Measurements from ENCODE around the gene DYNC2I2. TPM values are rescaled to one million over a fixed set of nuclear protein-coding genes. Genes with fewer than 3 reads are reported as not detected.

Gene DYNC2I2
- total RNA-seq, 4 donors from 2014 or later, result 39.7 to 65.9 (median 54.4) TPM

DNA sequence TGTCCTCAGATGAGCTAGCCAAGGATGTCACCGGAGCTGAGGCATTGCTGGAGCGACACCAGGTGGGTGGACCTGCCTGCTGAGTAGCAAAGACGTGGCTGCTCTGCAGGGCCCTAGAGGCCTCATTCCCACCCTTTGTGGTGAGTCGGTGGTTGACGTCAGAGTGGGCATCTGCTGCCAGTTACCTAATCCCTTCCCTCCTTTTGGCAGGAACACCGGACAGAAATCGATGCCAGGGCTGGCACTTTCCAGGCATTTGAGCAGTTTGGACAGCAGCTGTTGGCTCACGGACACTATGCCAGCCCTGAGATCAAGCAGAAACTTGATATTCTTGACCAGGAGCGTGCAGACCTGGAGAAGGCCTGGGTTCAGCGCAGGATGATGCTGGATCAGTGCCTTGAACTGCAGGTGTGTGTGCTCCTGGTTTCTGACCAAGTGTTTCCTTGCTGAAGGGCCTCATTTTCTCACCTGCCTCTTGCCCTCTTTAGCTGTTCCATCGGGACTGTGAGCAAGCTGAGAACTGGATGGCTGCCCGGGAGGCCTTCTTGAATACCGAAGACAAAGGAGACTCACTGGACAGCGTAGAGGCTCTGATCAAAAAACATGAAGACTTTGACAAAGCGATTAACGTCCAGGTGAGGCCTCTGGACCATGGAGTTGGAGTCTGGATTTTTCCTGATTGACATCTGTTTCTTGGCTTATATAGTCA is 48.9 kb downstream of the DYNC2I2 start:
- no peak for TF ChIP-seq POLR2A (IDR thresholded peaks at IDR 0.05)
- TF ChIP-seq, protein P1, sequence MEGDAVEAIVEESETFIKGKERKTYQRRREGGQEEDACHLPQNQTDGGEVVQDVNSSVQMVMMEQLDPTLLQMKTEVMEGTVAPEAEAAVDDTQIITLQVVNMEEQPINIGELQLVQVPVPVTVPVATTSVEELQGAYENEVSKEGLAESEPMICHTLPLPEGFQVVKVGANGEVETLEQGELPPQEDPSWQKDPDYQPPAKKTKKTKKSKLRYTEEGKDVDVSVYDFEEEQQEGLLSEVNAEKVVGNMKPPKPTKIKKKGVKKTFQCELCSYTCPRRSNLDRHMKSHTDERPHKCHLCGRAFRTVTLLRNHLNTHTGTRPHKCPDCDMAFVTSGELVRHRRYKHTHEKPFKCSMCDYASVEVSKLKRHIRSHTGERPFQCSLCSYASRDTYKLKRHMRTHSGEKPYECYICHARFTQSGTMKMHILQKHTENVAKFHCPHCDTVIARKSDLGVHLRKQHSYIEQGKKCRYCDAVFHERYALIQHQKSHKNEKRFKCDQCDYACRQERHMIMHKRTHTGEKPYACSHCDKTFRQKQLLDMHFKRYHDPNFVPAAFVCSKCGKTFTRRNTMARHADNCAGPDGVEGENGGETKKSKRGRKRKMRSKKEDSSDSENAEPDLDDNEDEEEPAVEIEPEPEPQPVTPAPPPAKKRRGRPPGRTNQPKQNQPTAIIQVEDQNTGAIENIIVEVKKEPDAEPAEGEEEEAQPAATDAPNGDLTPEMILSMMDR (IDR thresholded peaks at IDR 0.05), result no peak

DNA sequence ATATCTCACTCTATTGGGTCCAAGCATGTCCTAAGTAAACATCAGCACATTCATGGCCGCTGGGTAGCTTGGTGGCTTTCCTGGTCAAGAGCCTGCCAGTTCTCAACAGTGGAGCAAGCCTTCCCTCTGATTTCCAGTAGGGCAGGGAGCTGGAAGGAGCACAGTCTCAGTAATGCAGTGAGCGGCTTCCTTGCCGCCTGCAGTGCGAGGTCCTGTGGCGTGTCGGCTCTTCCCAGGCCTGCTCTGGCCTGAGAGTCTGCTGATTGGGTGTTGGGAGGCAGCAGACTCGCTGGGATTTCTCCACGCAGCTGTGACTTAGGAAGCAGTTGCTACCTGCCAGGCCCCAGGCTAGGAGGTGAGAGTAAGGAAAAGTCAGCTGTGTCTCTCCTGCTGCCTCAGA is 53.0 kb downstream of the DYNC2I2 start:
- Histone ChIP-seq H3K4me3 (no peak overlapping the region), H3K27ac (no peak overlapping the region), H3K4me1 (peaks cover 5 to 19% (median 13%) of the 10 kb centered on the region in 3 donors), H3K36me3 (peaks cover 40 to 100% (median 71%) of the 10 kb centered on the region in 3 donors), H3K9me3 (no peaks in the 10 kb centered on the region), H3K27me3 (no peaks in the 10 kb centered on the region)
- TF ChIP-seq, protein P1 (IDR thresholded peaks at IDR 0.05), result no peak
- no peak for TF ChIP-seq POLR2A (IDR thresholded peaks at IDR 0.05)
- intact Hi-C loops (cut with DNase I), result no loop called here
- WGBS, 2 donors, result 88 to 93% methylated on average over 4 to 5 of the region's 8 CpGs
- no peak for DNase-seq

More for the DNA sequence above, 48.9 kb downstream of the DYNC2I2 start:
- no peaks in the 10 kb centered on the region for H3K9me3 ChIP-seq
- no peaks in the 10 kb centered on the region for H3K27me3 ChIP-seq
- peaks cover 5 to 20% (median 13%) of the 10 kb centered on the region in 3 donors for H3K4me1 ChIP-seq
- H3K27ac ChIP-seq, result peak overlapping the region; percentile 36 to 85 (median 73)
- H3K4me3 ChIP-seq, result no peak overlapping the region
- no peak for DNase-seq
- WGBS, 2 donors, result 34 to 51% methylated on average over 7 to 9 of the region's 16 CpGs
- H3K36me3 ChIP-seq, result peaks cover 58 to 100% (median 93%) of the 10 kb centered on the region in 3 donors
- intact Hi-C loops (cut with DNase I), result no loop called here

DNA sequence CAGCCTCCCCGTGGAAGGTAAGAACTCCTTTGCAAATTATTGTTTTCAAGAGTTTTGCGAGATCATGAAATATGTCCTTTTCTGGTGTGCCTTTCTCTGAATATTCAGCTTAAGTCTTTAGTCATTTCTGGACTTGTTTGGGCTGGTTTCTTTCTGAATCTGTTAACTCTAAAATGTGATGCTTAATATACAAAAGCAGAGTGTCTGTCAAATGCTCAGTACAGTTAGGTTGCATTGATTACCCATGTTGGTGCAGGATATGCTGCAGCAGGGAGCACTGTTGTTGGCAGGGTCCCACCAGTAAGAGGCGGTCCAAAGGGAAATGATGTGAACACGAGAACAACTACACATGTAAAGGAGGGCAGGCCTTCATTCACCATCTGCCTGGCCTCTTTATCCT is 56.5 kb downstream of the DYNC2I2 start:
- H3K9me3 ChIP-seq, result no peaks in the 10 kb centered on the region
- H3K4me1 ChIP-seq, result no peaks in the 10 kb centered on the region
- no peak overlapping the region for H3K4me3 ChIP-seq
- H3K27me3 ChIP-seq, result no peaks in the 10 kb centered on the region
- no peak for DNase-seq
- H3K27ac ChIP-seq, result peak overlapping the region in 1 of 4 donors; percentile 2
- 34 to 35% methylated on average over 4 of the region's 4 CpGs for WGBS, 2 donors
- peaks cover 23 to 100% (median 69%) of the 10 kb centered on the region in 3 donors for H3K36me3 ChIP-seq
- intact Hi-C loops (cut with DNase I), result no loop called here
- TF ChIP-seq, protein P1 (IDR thresholded peaks at IDR 0.05), result no peak
- TF ChIP-seq POLR2A (IDR thresholded peaks at IDR 0.05), result no peak

DNA sequence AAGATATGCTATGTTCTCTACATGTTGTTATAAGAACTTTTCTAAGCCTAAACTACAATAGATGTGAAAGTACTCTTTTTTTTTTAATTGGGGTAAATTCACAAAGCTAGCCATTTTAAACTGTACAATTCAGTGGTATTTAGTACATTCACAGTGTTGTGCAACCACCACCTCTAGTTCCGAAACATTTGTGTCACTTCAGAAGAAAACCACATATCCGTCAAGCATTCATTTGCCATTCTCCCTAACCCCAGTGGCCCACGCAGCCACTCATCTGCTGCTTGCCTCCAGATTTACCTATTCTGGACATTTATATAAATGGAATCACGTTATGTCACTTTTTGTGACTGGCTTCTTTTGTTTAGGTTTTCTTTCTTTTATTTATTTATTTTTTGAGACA is 61.2 kb downstream of the DYNC2I2 start:
- intact Hi-C loops (cut with DNase I), result no loop called here
- Histone ChIP-seq H3K4me3 (no peak overlapping the region), H3K36me3 (peaks cover 33 to 100% (median 83%) of the 10 kb centered on the region in 3 donors), H3K9me3 (no peaks in the 10 kb centered on the region), H3K4me1 (no peaks in the 10 kb centered on the region), H3K27ac (no peak overlapping the region), H3K27me3 (no peaks in the 10 kb centered on the region)
- WGBS, 2 donors, result 80 to 93% methylated on average over 4 of the region's 4 CpGs
- DNase-seq, result no peak
- no peak for TF ChIP-seq POLR2A (IDR thresholded peaks at IDR 0.05)
- TF ChIP-seq, protein P1 (IDR thresholded peaks at IDR 0.05), result no peak

DNA sequence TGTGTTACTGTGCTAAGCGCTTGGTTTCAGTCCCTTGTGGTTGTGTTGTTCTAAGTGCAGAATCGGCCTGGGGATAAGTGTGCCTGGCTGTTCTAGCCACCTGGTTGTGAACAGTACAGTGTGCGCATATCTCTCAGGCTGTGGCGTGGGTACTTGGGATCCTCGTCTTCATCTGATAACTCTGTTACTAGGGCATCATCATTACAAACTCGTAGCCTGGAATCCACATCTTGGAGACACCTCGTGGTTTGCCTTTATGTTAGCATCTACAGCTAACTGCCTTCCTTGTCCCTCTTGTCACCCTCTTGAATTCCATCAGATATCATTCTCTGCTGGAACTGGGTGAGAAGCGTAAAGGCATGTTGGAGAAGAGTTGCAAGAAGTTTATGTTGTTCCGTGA is 62.8 kb downstream of the DYNC2I2 start:
- intact Hi-C loops (cut with DNase I), result no loop called here
- Histone ChIP-seq H3K4me3 (no peak overlapping the region), H3K36me3 (peaks cover 27 to 100% (median 74%) of the 10 kb centered on the region in 3 donors), H3K9me3 (no peaks in the 10 kb centered on the region), H3K4me1 (no peaks in the 10 kb centered on the region), H3K27me3 (no peaks in the 10 kb centered on the region), H3K27ac (no peak overlapping the region)
- 92 to 94% methylated on average over 9 of the region's 9 CpGs for WGBS, 2 donors
- TF ChIP-seq, protein P1 (IDR thresholded peaks at IDR 0.05), result no peak
- TF ChIP-seq POLR2A (IDR thresholded peaks at IDR 0.05), result no peak
- no peak for DNase-seq

Data from esophagus squamous epithelium (tissue), 5 donors.